Memory B cell (primary cell): Measurements from ENCODE around the gene SKOR1.

Experiments used
- ATAC-seq: fragments of 150-1000 bp; cut with Tn5 transposase; 2 replicates; pipeline ENCODE4 v1.10.0; 2021; ENCODE audit warnings: low read depth, mild to moderate bottlenecking, moderate library complexity
- DNase-seq, 2 donors: peaks; one replicate each; pipeline ENCODE4 v3.0.0; 2022; ENCODE audit warnings: low spot score in 2 of 2
- H3K27ac Mint-ChIP-seq: one replicate; pipeline ENCODE4 v1.8.0; 2022; ENCODE audit warnings: mild to moderate bottlenecking, moderate library complexity, mixed read lengths
- H3K27me3 Mint-ChIP-seq: one replicate; pipeline ENCODE4 v1.8.0; 2022; ENCODE audit warnings: mixed read lengths
- H3K36me3 Mint-ChIP-seq: one replicate; pipeline ENCODE4 v1.8.0; 2022; ENCODE audit warnings: mild to moderate bottlenecking, mixed read lengths
- H3K4me1 Mint-ChIP-seq: one replicate; pipeline ENCODE4 v1.8.0; 2022; ENCODE audit warnings: mixed read lengths
- H3K4me3 Mint-ChIP-seq: one replicate; pipeline ENCODE4 v1.8.0; 2022; ENCODE audit warnings: mild to moderate bottlenecking, moderate library complexity, mixed read lengths
- H3K9me3 Mint-ChIP-seq: one replicate; pipeline ENCODE4 v1.8.0; 2022; ENCODE audit warnings: mixed read lengths

The SKOR1 gene

GRCh38 chr15:67805008-67805665 lies 20.2 kb upstream of the SKOR1 start:
- Mint-ChIP-seq H3K36me3 (peaks cover 11% of the 10 kb centered on the region), H3K4me3 (no peak overlapping the region), H3K27me3 (no peaks in the 10 kb centered on the region), H3K9me3 (no peaks in the 10 kb centered on the region), H3K27ac (peak overlapping the region; percentile 60), H3K4me1 (peaks cover 11% of the 10 kb centered on the region)
- no peak for DNase-seq
- ATAC-seq, result no peak

DNA sequence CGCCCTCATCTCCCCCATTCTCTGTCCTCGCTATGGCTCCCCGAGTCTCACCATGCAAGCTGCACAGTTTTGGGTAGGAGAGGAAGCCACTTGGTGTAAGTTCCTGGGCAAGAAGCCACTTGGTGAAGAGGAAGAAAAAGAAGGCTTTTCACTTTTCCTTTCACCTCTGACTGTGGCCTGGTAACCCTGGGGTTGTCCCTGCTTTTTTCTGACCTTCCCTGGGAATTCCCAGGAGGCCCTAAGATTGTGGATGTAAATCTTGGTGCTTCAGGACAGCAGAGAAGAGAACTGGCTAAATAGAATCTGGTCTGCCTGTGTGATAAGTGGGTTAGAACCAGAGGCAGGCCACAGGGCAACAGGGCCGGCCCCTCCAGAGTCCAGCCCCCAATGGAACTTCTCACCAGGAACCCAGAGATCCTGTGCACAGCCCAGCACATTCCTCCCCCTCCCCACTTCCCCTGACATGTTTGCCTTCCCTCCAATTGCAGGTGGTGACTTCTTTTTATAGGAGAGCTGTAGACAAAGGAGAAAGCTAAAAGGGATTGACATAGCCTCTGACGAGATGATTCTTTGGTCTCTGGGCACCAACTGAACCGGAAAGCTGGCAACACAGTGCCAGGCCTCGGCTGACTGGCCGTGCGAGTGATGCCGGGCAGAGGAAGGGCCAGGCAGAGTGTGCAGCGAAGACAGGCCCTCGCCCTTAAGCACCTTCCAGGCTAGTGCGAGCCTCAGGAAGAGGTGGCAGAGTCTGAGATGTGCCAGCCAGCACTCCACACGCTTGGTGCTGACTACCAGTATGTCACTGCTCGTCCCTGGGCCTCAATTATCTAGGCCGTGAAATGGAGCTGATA lies 19.4 kb upstream of the SKOR1 start:
- Mint-ChIP-seq H3K36me3 (peaks cover 11% of the 10 kb centered on the region), H3K27me3 (no peaks in the 10 kb centered on the region)
- DNase-seq, result no peak

GRCh38 chr15:67806536-67806935 lies 18.8 kb upstream of the SKOR1 start:
- ATAC-seq, result no peak

More for the DNA sequence above, 19.4 kb upstream of the SKOR1 start:
- peak overlapping the region; percentile 60 for H3K27ac Mint-ChIP-seq
- ATAC-seq, result no peak
- H3K9me3 Mint-ChIP-seq, result no peaks in the 10 kb centered on the region
- H3K4me3 Mint-ChIP-seq, result no peak overlapping the region
- H3K4me1 Mint-ChIP-seq, result peaks cover 11% of the 10 kb centered on the region

GRCh38 chr15:67807141-67807540 lies 18.2 kb upstream of the SKOR1 start:
- no peaks in the 10 kb centered on the region for H3K9me3 Mint-ChIP-seq
- H3K27me3 Mint-ChIP-seq, result no peaks in the 10 kb centered on the region
- H3K36me3 Mint-ChIP-seq, result peaks cover 11% of the 10 kb centered on the region
- ATAC-seq (no peak), DNase-seq (no peak)
- no peak overlapping the region for H3K4me3 Mint-ChIP-seq
- peaks cover 9% of the 10 kb centered on the region for H3K4me1 Mint-ChIP-seq
- no peak overlapping the region for H3K27ac Mint-ChIP-seq

More at GRCh38 chr15:67806536-67806935, 18.8 kb upstream of the SKOR1 start:
- Mint-ChIP-seq H3K9me3 (no peaks in the 10 kb centered on the region), H3K4me1 (peaks cover 9% of the 10 kb centered on the region), H3K27ac (no peak overlapping the region), H3K4me3 (no peak overlapping the region), H3K36me3 (peaks cover 11% of the 10 kb centered on the region), H3K27me3 (no peaks in the 10 kb centered on the region)
- no peak for DNase-seq

DNA sequence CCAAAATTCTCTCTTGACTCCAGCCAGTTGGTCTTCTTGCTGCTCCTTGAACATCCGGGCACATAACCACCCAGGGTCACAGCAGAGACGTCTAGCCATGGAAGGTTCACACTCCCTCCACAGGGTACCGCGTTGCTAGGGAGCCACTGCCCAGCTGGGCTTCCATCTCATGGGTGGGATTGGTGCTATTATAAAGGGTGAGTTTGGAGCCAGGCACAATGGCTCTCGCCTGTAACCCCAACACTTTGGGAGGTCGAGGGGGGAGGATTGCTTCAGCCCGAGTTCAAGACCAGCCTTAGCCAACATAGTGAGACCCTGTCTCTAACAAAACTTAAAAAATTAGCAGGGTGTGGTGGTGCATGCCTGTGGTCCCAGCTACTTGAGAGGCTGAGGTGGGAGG lies 17.5 kb upstream of the SKOR1 start:
- H3K4me3 Mint-ChIP-seq, result no peak overlapping the region
- no peak for ATAC-seq
- DNase-seq, result no peak
- no peaks in the 10 kb centered on the region for H3K27me3 Mint-ChIP-seq
- H3K36me3 Mint-ChIP-seq, result peaks cover 9% of the 10 kb centered on the region
- H3K9me3 Mint-ChIP-seq, result no peaks in the 10 kb centered on the region
- H3K27ac Mint-ChIP-seq, result no peak overlapping the region
- peaks cover 5% of the 10 kb centered on the region for H3K4me1 Mint-ChIP-seq

GRCh38 chr15:67808821-67809220 lies 16.5 kb upstream of the SKOR1 start:
- DNase-seq (no peak), ATAC-seq (no peak)
- Mint-ChIP-seq H3K27ac (no peak overlapping the region), H3K27me3 (no peaks in the 10 kb centered on the region), H3K9me3 (no peaks in the 10 kb centered on the region), H3K36me3 (peaks cover 9% of the 10 kb centered on the region), H3K4me1 (no peaks in the 10 kb centered on the region), H3K4me3 (no peak overlapping the region)

GRCh38 chr15:67809441-67809840 lies 15.9 kb upstream of the SKOR1 start:
- ATAC-seq (no peak), DNase-seq (no peak)
- H3K4me1 Mint-ChIP-seq, result no peaks in the 10 kb centered on the region
- no peaks in the 10 kb centered on the region for H3K9me3 Mint-ChIP-seq
- no peak overlapping the region for H3K4me3 Mint-ChIP-seq
- H3K27me3 Mint-ChIP-seq, result no peaks in the 10 kb centered on the region
- H3K27ac Mint-ChIP-seq, result no peak overlapping the region
- H3K36me3 Mint-ChIP-seq, result peaks cover 9% of the 10 kb centered on the region

- H3K9me3 Mint-ChIP-seq, result no peaks in the 10 kb centered on the region
- no peaks in the 10 kb centered on the region for H3K4me1 Mint-ChIP-seq
- H3K4me3 Mint-ChIP-seq, result no peak overlapping the region
- H3K27me3 Mint-ChIP-seq, result no peaks in the 10 kb centered on the region
- DNase-seq (no peak), ATAC-seq (no peak)
- H3K27ac Mint-ChIP-seq, result no peak overlapping the region
- peaks cover 9% of the 10 kb centered on the region for H3K36me3 Mint-ChIP-seq
Measured at GRCh38 chr15:67809866-67810265, 15.4 kb upstream of the SKOR1 start.

- no peak for DNase-seq
- H3K9me3 Mint-ChIP-seq, result no peaks in the 10 kb centered on the region
- H3K4me1 Mint-ChIP-seq, result no peaks in the 10 kb centered on the region
- no peak overlapping the region for H3K27ac Mint-ChIP-seq
- no peak overlapping the region for H3K4me3 Mint-ChIP-seq
- peaks cover 5% of the 10 kb centered on the region for H3K27me3 Mint-ChIP-seq
- no peak for ATAC-seq
- H3K36me3 Mint-ChIP-seq, result peaks cover 11% of the 10 kb centered on the region
Measured at GRCh38 chr15:67812241-67812644, 13.1 kb upstream of the SKOR1 start.

GRCh38 chr15:67813104-67813634 lies 12.1 kb upstream of the SKOR1 start:
- Mint-ChIP-seq H3K4me1 (no peaks in the 10 kb centered on the region), H3K36me3 (peaks cover 6% of the 10 kb centered on the region), H3K27ac (no peak overlapping the region), H3K4me3 (no peak overlapping the region), H3K27me3 (peaks cover 6% of the 10 kb centered on the region), H3K9me3 (no peaks in the 10 kb centered on the region)
- ATAC-seq, result no peak
- no peak for DNase-seq

- H3K27me3 Mint-ChIP-seq, result peaks cover 14% of the 10 kb centered on the region
- no peak overlapping the region for H3K27ac Mint-ChIP-seq
- no peak overlapping the region for H3K4me3 Mint-ChIP-seq
- no peak for DNase-seq
- ATAC-seq, result no peak
- H3K36me3 Mint-ChIP-seq, result peaks cover 3% of the 10 kb centered on the region
- no peaks in the 10 kb centered on the region for H3K4me1 Mint-ChIP-seq
- H3K9me3 Mint-ChIP-seq, result no peaks in the 10 kb centered on the region
Measured at GRCh38 chr15:67815036-67815592, 10.2 kb upstream of the SKOR1 start.

DNA sequence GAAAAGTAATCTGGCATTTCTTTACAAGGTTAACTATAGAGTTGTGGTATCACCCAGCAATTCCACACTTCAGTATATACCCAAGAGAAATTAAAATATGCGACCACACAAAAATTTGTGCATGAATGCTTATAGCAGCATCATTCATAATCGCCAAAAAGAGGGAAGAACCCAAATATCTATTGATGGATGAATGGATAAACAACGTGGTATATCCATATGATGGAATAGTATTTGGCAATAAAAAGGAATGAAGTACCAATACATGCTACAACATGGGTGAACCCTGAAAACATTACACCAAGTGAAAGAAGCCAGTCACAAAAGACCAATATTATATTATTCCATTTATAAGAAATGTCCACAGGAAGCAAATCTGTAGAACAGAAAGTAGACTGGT lies 8.6 kb upstream of the SKOR1 start:
- no peak overlapping the region for H3K4me3 Mint-ChIP-seq
- DNase-seq (no peak), ATAC-seq (no peak)
- H3K4me1 Mint-ChIP-seq, result peaks cover 7% of the 10 kb centered on the region
- peaks cover 5% of the 10 kb centered on the region for H3K36me3 Mint-ChIP-seq
- H3K27ac Mint-ChIP-seq, result no peak overlapping the region
- no peaks in the 10 kb centered on the region for H3K9me3 Mint-ChIP-seq
- H3K27me3 Mint-ChIP-seq, result peaks cover 25% of the 10 kb centered on the region

GRCh38 chr15:67818464-67818863 lies 6.8 kb upstream of the SKOR1 start:
- no peak overlapping the region for H3K27ac Mint-ChIP-seq
- peaks cover 5% of the 10 kb centered on the region for H3K36me3 Mint-ChIP-seq

DNA sequence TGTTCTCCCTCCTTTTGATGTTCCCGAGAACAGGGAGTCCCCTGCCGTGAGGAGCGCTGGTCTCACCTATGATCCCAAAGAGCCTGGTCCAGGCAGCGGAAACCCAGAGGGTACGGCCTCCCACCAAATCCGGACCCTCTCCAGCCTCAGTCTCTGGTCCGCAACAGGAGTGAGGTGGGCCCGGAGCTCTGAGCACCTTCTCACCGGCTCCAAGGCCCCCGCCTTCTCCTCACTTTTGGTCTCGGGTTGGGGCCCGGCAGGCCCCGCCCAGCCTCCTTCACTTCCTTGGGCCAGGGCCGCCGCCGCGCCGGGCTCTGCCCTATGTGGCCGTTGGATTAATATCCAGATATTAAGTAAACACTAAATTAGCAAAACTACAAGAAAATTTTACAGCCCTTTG lies 5.7 kb upstream of the SKOR1 start:
- peaks cover 5% of the 10 kb centered on the region for H3K36me3 Mint-ChIP-seq
- ATAC-seq (no peak), DNase-seq (no peak)
- peaks cover 40% of the 10 kb centered on the region for H3K27me3 Mint-ChIP-seq
- H3K27ac Mint-ChIP-seq, result no peak overlapping the region
- H3K4me1 Mint-ChIP-seq, result peaks cover 24% of the 10 kb centered on the region
- no peaks in the 10 kb centered on the region for H3K9me3 Mint-ChIP-seq
- no peak overlapping the region for H3K4me3 Mint-ChIP-seq

More at GRCh38 chr15:67818464-67818863, 6.8 kb upstream of the SKOR1 start:
- ATAC-seq (no peak), DNase-seq (no peak)
- Mint-ChIP-seq H3K9me3 (no peaks in the 10 kb centered on the region), H3K4me3 (no peak overlapping the region), H3K27me3 (peaks cover 32% of the 10 kb centered on the region), H3K4me1 (peaks cover 16% of the 10 kb centered on the region)
